Activated B cell treated with CpG ODN at 0.5 μM for 24 hours (primary cell): ENCODE data around the gene MOB1A. TPM values are rescaled to one million over a fixed set of nuclear protein-coding genes. Genes with fewer than 3 reads are reported as not detected.
"Not testable (repeated sequence)": the region's sequence is repeated elsewhere in the genome, so short reads cannot be mapped to it uniquely, and the experiment has no call there.

Experiments used
- ATAC-seq: fragments of 200-7000 bp; cut with Tn5 transposase; one replicate; pipeline ENCODE4 v1.10.0; 2021; ENCODE audit warnings: low read depth, mild to moderate bottlenecking, moderate library complexity
- CTCF ChIA-PET: fragments of 350-600 bp; sonication (Branson Sonifier 250); formaldehyde crosslinking; loops from one replicate; lab custom pipeline; 2021; ENCODE audit warnings: antibody characterized with exemption; lab: Charles Lee
- POLR2A ChIA-PET: fragments of 350-600 bp; sonication (Branson Sonifier 250); formaldehyde crosslinking; loops from one replicate; lab custom pipeline; 2021; ENCODE audit warnings: antibody characterized with exemption; lab: Charles Lee
- DNase-seq: peaks from one replicate; pipeline ENCODE4 v3.0.0; 2022
- H3K27ac Mint-ChIP-seq: one replicate; pipeline ENCODE4 v1.8.0; 2020; ENCODE audit warnings: mixed read lengths
- H3K27me3 Mint-ChIP-seq: one replicate; pipeline ENCODE4 v1.8.0; 2021; ENCODE audit warnings: mixed read lengths
- H3K36me3 Mint-ChIP-seq: one replicate; pipeline ENCODE4 v1.8.0; 2021; ENCODE audit warnings: low read depth, mixed read lengths
- H3K4me1 Mint-ChIP-seq: one replicate; pipeline ENCODE4 v1.8.0; 2021; ENCODE audit warnings: mixed read lengths
- H3K4me3 Mint-ChIP-seq: one replicate; pipeline ENCODE4 v1.8.0; 2020; ENCODE audit warnings: mild to moderate bottlenecking, mixed read lengths
- H3K9me3 Mint-ChIP-seq: one replicate; pipeline ENCODE4 v1.8.0; 2020; ENCODE audit warnings: mixed read lengths
- CTCF ChIP-seq: fragments of 200-600 bp; IDR thresholded peaks from one replicate; pipeline ENCODE4 v1.8.0; 2022; ENCODE audit warnings: antibody characterized with exemption, mild to moderate bottlenecking
- intact Hi-C: fragments of 100-400 bp; cut with micrococcal nuclease; formaldehyde crosslinking; loops from one replicate; pipeline ENCODE4 v1.15.1; 2024
- total RNA-seq: library from RNA; stranded (reverse); gene quantifications from 2 replicates; pipeline ENCODE4 v1.2.3, GENCODE V29; 2022

The MOB1A gene
- total RNA-seq, 1 donor from 2014 or later: 318 TPM

GRCh38 chr2:74216642-74217041, 38.0 kb upstream of the MOB1A start:
- intact Hi-C loops: no loop called here
- no peak overlapping the region for H3K4me3 Mint-ChIP-seq
- ATAC-seq (no peak), DNase-seq (no peak)
- POLR2A ChIA-PET: interaction anchor here (0.6 to 1.3 kb wide), 5 partner anchors 10 to 39 kb away, joined by 3 to 5 read pairs (median 3); no protein-coding TSS in a partner anchor
- TF ChIP-seq CTCF: no peak
- no peak overlapping the region for H3K27ac Mint-ChIP-seq
- H3K9me3 Mint-ChIP-seq: no peaks in the 10 kb centered on the region
- H3K4me1 Mint-ChIP-seq: peaks cover 10% of the 10 kb centered on the region
- H3K36me3 Mint-ChIP-seq: peaks cover 77% of the 10 kb centered on the region
- CTCF ChIA-PET: interaction anchor here (1.5 kb wide), 1 partner anchor 33 kb away, joined by 3 read pairs; no protein-coding TSS in a partner anchor
- no peaks in the 10 kb centered on the region for H3K27me3 Mint-ChIP-seq

GRCh38 chr2:74215771-74216170, 37.1 kb upstream of the MOB1A start:
- H3K27me3 Mint-ChIP-seq, intact Hi-C loops, H3K27ac Mint-ChIP-seq, ATAC-seq, H3K4me3 Mint-ChIP-seq, H3K9me3 Mint-ChIP-seq, DNase-seq: not testable (repeated sequence)
- H3K4me1 Mint-ChIP-seq: peaks cover 12% of the 10 kb centered on the region
- POLR2A ChIA-PET: interaction anchor here (0.6 to 1.3 kb wide), 7 partner anchors 9 to 66 kb away, joined by 3 to 5 read pairs (median 3); no protein-coding TSS in a partner anchor
- CTCF ChIA-PET: interaction anchor here (1.5 kb wide), 1 partner anchor 34 kb away, joined by 3 read pairs; no protein-coding TSS in a partner anchor
- peaks cover 77% of the 10 kb centered on the region for H3K36me3 Mint-ChIP-seq

GRCh38 chr2:74212702-74213410, 34.2 kb upstream of the MOB1A start:
- CTCF ChIA-PET: no interaction called here
- no peak overlapping the region for H3K4me3 Mint-ChIP-seq
- no peak for TF ChIP-seq CTCF

GRCh38 chr2:74206180-74206688, 27.6 kb upstream of the MOB1A start:
- DNase-seq: no peak
- TF ChIP-seq CTCF: no peak
- peak overlapping the region; percentile 59 for H3K4me3 Mint-ChIP-seq
- peak; percentile 69 for ATAC-seq
- H3K4me1 Mint-ChIP-seq: peaks cover 41% of the 10 kb centered on the region
- intact Hi-C loops: no loop called here
- peaks cover 85% of the 10 kb centered on the region for H3K36me3 Mint-ChIP-seq
- no peaks in the 10 kb centered on the region for H3K27me3 Mint-ChIP-seq
- H3K9me3 Mint-ChIP-seq: no peaks in the 10 kb centered on the region
- ChIA-PET POLR2A (interaction anchor here (0.6 to 16.6 kb wide), 7 partner anchors 10 to 345 kb away, joined by 3 to 723 read pairs (median 3); partner anchors contain the start of genes LBX2 and MOB1A), CTCF (interaction anchor here (0.5 to 2.2 kb wide), 6 partner anchors 14 to 298 kb away, joined by 3 to 10 read pairs (median 3); partner anchors contain the start of gene BOLA3)
- peak overlapping the region; percentile 83 for H3K27ac Mint-ChIP-seq

More at GRCh38 chr2:74212702-74213410, 34.2 kb upstream of the MOB1A start:
- ATAC-seq (no peak), DNase-seq (no peak)
- H3K27ac Mint-ChIP-seq: peak overlapping the region; percentile 41
- no peaks in the 10 kb centered on the region for H3K27me3 Mint-ChIP-seq
- intact Hi-C loops: loop anchor here (5.0 kb wide), 1 partner anchor 36 kb away; the partner anchor contains the start of gene MOB1A
- peaks cover 16% of the 10 kb centered on the region for H3K4me1 Mint-ChIP-seq
- no peaks in the 10 kb centered on the region for H3K9me3 Mint-ChIP-seq
- POLR2A ChIA-PET: interaction anchor here (0.7 to 1.7 kb wide), 3 partner anchors 10 to 14 kb away, joined by 5 to 9 read pairs (median 6); partner anchors contain the start of gene MTHFD2
- peaks cover 86% of the 10 kb centered on the region for H3K36me3 Mint-ChIP-seq

GRCh38 chr2:74205596-74205995, 26.9 kb upstream of the MOB1A start:
- intact Hi-C loops: no loop called here
- peaks cover 45% of the 10 kb centered on the region for H3K4me1 Mint-ChIP-seq

More at GRCh38 chr2:74205596-74205995, 26.9 kb upstream of the MOB1A start:
- ChIA-PET POLR2A (interaction anchor here (0.6 to 16.6 kb wide), 9 partner anchors 11 to 294 kb away, joined by 3 to 723 read pairs (median 3); partner anchors contain the start of genes LBX2 and MOB1A), CTCF (interaction anchor here (0.7 to 2.2 kb wide), 4 partner anchors 44 to 298 kb away, joined by 3 to 10 read pairs (median 3); partner anchors contain the start of gene BOLA3)
- no peak for ATAC-seq
- Mint-ChIP-seq H3K36me3 (peaks cover 83% of the 10 kb centered on the region), H3K4me3 (peak overlapping the region; percentile 63), H3K27me3 (no peaks in the 10 kb centered on the region), H3K9me3 (no peaks in the 10 kb centered on the region), H3K27ac (peak overlapping the region; percentile 83)
- no peak for TF ChIP-seq CTCF
- no peak for DNase-seq
